Psoas muscle (tissue), 8 donors: Measurements from ENCODE around the gene PITPNM1. TPM values are rescaled to one million over a fixed set of nuclear protein-coding genes. Genes with fewer than 3 reads are reported as not detected.
"Not testable (repeated sequence)": the region's sequence is repeated elsewhere in the genome, so short reads cannot be mapped to it uniquely, and the experiment has no call there.

Experiments used
- ATAC-seq, 4 donors: fragments of 200-7000 bp; cut with Tn5 transposase; one replicate each; pipeline ENCODE4 v1.9.1; 2020; ENCODE audit warnings: moderate library complexity in 3 of 4, mild to moderate bottlenecking in 2 of 4
- DNase-seq, 2 donors: peaks; one replicate each; pipeline ENCODE4 v3.0.0-alpha.2; 2020
- H3K27ac ChIP-seq: fragments of 200-600 bp; one replicate; pipeline ENCODE4 v1.8.0; 2022
- H3K27me3 ChIP-seq, 3 donors: fragments of 200-600 bp in 1 of 3; one replicate each; pipeline versions ENCODE4 v1.6.1 to v1.8.0; 2013 to 2022; ENCODE audit warnings: low read length in 2 of 3, mild to moderate bottlenecking in 2 of 3, moderate library complexity in 1 of 3; ENCODE audit not compliant: insufficient read depth in 3 of 3
- H3K36me3 ChIP-seq, 2 donors: fragments of 200-600 bp in 1 of 2; one replicate each; pipeline versions ENCODE4 v1.6.1 to v1.8.0; 2013 to 2022; ENCODE audit warnings: low read depth in 1 of 2, mild to moderate bottlenecking in 1 of 2, moderate library complexity in 1 of 2; ENCODE audit not compliant: insufficient read depth in 1 of 2
- H3K4me1 ChIP-seq: fragments of 200-600 bp; one replicate; pipeline ENCODE4 v1.8.0; 2022
- H3K4me3 ChIP-seq: fragments of 200-600 bp; one replicate; pipeline ENCODE4 v1.8.0; 2022; ENCODE audit warnings: mild to moderate bottlenecking
- H3K9me3 ChIP-seq: fragments of 200-600 bp; one replicate; pipeline ENCODE4 v1.8.0; 2022
- CTCF ChIP-seq: fragments of 200-600 bp; IDR thresholded peaks from one replicate; pipeline ENCODE4 v1.8.0; 2022; ENCODE audit warnings: antibody characterized with exemption
- WGBS, 3 donors: extraction: QIAGEN DNeasy Blood & Tissue Kit; methylation state at CpG; one replicate each; pipeline versions ENCODE4 v1.1.6 to v1.1.7; 2013; 5-methylcytosine and 5-hydroxymethylcytosine counted together
- intact Hi-C, 2 donors: fragments of 100-400 bp; cut with DNase I; formaldehyde crosslinking; loops; one replicate each; pipeline versions ENCODE4 v1.11.0 to v1.14.2; 2022
- polyA plus RNA-seq, 3 donors: library from polyadenylated mRNA; stranded (reverse); fragments of 200-250 nt; gene quantifications; one replicate each; pipeline ENCODE4 v1.2.3, GENCODE V29; 2013
- total RNA-seq, 4 donors: library from RNA; stranded (reverse); fragmentation: NEBNext Ultra II Directional in 2 of 4; extraction: Animal tissue kit (Norgen Biotek cat#: 25700) in 2 of 4; gene quantifications; one replicate each; pipeline versions ENCODE4 v1.2.1 to v1.2.4, GENCODE V29; 2021 to 2023
- donor health status: healthy with polysubstance abuse.
- donor health status: DM: no; HTN: no; CAD: no; lungs with moderate emphysema.
- donor health status: Bipolar disorder and iron deficiency.
- donor health status: healthy.
- donor health status: DM: yes; HTN: yes; CAD: no.
- donor health status: DM: no; HTN: no; CAD: no.
- donor health status: DM: no; HTN: no; CAD: no.
- donor health status: DM: yes; HTN: yes; CAD: no.

Gene PITPNM1
- total and polyA plus RNA-seq, 7 donors: 2.3 to 16.1 (median 7.1) TPM

- DNase-seq (peak in 1 of 2 donors; percentile 33), ATAC-seq (no peak)
- 60 to 71% (median 64%) methylated on average over 10 of the region's 10 CpGs for WGBS, 3 donors
- no peak overlapping the region for H3K4me3 ChIP-seq
- no peaks in the 10 kb centered on the region for H3K36me3 ChIP-seq
- no peaks in the 10 kb centered on the region for H3K4me1 ChIP-seq
- peaks cover 0 to 10% (median 2%) of the 10 kb centered on the region in 3 donors for H3K27me3 ChIP-seq
- intact Hi-C loops: no loop called here
- H3K27ac ChIP-seq: no peak overlapping the region
- no peak for TF ChIP-seq CTCF
- no peaks in the 10 kb centered on the region for H3K9me3 ChIP-seq
Measured at GRCh38 chr11:67517784-67518552, 12.8 kb upstream of the PITPNM1 start.

- no peaks in the 10 kb centered on the region for H3K9me3 ChIP-seq
- intact Hi-C loops: no loop called here
- no peak for ATAC-seq
Measured at GRCh38 chr11:67516806-67517205, 11.6 kb upstream of the PITPNM1 start.

GRCh38 chr11:67514116-67514515 is 9.0 kb upstream of the PITPNM1 start:
- no peaks in the 10 kb centered on the region for H3K36me3 ChIP-seq
- H3K4me1 ChIP-seq: no peaks in the 10 kb centered on the region
- peaks cover 0 to 10% (median 0%) of the 10 kb centered on the region in 3 donors for H3K27me3 ChIP-seq
- intact Hi-C loops: no loop called here
- DNase-seq: no peak
- H3K9me3 ChIP-seq: no peaks in the 10 kb centered on the region
- no peak for ATAC-seq
- TF ChIP-seq CTCF: no peak
- H3K4me3 ChIP-seq: no peak overlapping the region
- no peak overlapping the region for H3K27ac ChIP-seq
- 73 to 79% (median 74%) methylated on average over 7 of the region's 7 CpGs for WGBS, 3 donors

More at GRCh38 chr11:67516806-67517205, 11.6 kb upstream of the PITPNM1 start:
- H3K4me3 ChIP-seq: no peak overlapping the region
- H3K36me3 ChIP-seq: no peaks in the 10 kb centered on the region
- no peak for TF ChIP-seq CTCF
- peaks cover 0 to 10% (median 0%) of the 10 kb centered on the region in 3 donors for H3K27me3 ChIP-seq
- no peaks in the 10 kb centered on the region for H3K4me1 ChIP-seq
- 90 to 94% (median 94%) methylated on average over 9 of the region's 9 CpGs for WGBS, 3 donors
- H3K27ac ChIP-seq: no peak overlapping the region
- peak in 1 of 2 donors; percentile 31 for DNase-seq

GRCh38 chr11:67511558-67511957 is 6.4 kb upstream of the PITPNM1 start:
- H3K36me3 ChIP-seq, ATAC-seq, H3K27me3 ChIP-seq, intact Hi-C loops, H3K9me3 ChIP-seq, H3K4me3 ChIP-seq, H3K27ac ChIP-seq: not testable (repeated sequence)
- WGBS, 3 donors: 85 to 91% (median 87%) methylated on average over 4 of the region's 4 CpGs
- peak in 1 of 2 donors; percentile 28 for DNase-seq
- H3K4me1 ChIP-seq: peaks cover 11% of the 10 kb centered on the region

GRCh38 chr11:67510023-67510345 is 4.8 kb upstream of the PITPNM1 start:
- DNase-seq (no peak), ATAC-seq (no peak)
- no peak overlapping the region for H3K4me3 ChIP-seq
- H3K4me1 ChIP-seq: peaks cover 24% of the 10 kb centered on the region
- intact Hi-C loops: no loop called here
- H3K9me3 ChIP-seq: no peaks in the 10 kb centered on the region
- 50 to 53% (median 53%) methylated on average over 3 of the region's 3 CpGs for WGBS, 3 donors
- H3K27me3 ChIP-seq: peaks cover 0 to 10% (median 4%) of the 10 kb centered on the region in 3 donors
- peaks cover 0 to 11% of the 10 kb centered on the region in 2 donors for H3K36me3 ChIP-seq
- H3K27ac ChIP-seq: no peak overlapping the region
- TF ChIP-seq CTCF: no peak
